HEK293 (cell line): ENCODE data around the gene EIF2AK2.
A peak's percentile ranks its signal among the peaks of the same experiment; 100 is the strongest.
"Not testable (repeated sequence)": the region's sequence is repeated elsewhere in the genome, so short reads cannot be mapped to it uniquely, and the experiment has no call there.

Experiments
- CTCF ChIA-PET: fragments of 350-600 bp; formaldehyde crosslinking; extraction: SDS; loops from one replicate; lab custom pipeline; 2021; ENCODE audit warnings: antibody characterized with exemption; lab: Yijun Ruan, JAX
- POLR2A ChIA-PET: fragments of 300-600 bp; formaldehyde crosslinking; extraction: SDS; loops from one replicate; lab custom pipeline; 2020; ENCODE audit warnings: antibody characterized with exemption, inconsistent platforms; lab: Yijun Ruan, JAX
- H3K27ac ChIP-seq: fragments of 200-500 bp; sonication (Bioruptor generic); 2 replicates; pipeline ENCODE4 v1.5.1; 2014; ENCODE audit warnings: low read depth, low read length, control low read depth, inconsistent platforms; ENCODE audit errors: extremely low read depth
- H3K36me3 ChIP-seq, 2 experiments: fragments of 200-500 bp in 1 of 2; sonication (Bioruptor generic) in 1 of 2; 1 replicate in 1 of 2; 2 replicates in 1 of 2; pipeline ENCODE4 v1.5.1; 2014 to 2017; ENCODE audit warnings: inconsistent platforms in 2 of 2, low read length in 2 of 2; ENCODE audit not compliant: control insufficient read depth in 2 of 2, insufficient read depth in 1 of 2
- H3K4me1 ChIP-seq: fragments of 200-500 bp; sonication (Bioruptor generic); 2 replicates; pipeline ENCODE4 v1.5.1; 2014; ENCODE audit warnings: mild to moderate bottlenecking, low read length, inconsistent platforms; ENCODE audit not compliant: control insufficient read depth, insufficient read depth
- H3K4me3 ChIP-seq: 2 replicates; pipeline ENCODE4 v1.5.1; 2011; ENCODE audit warnings: low read depth, mild to moderate bottlenecking, control low read depth, low read length, moderate library complexity
- H3K9me3 ChIP-seq: fragments of 200-500 bp; sonication (Bioruptor generic); 2 replicates; pipeline ENCODE4 v1.5.1; 2014; ENCODE audit warnings: low read depth, low read length, inconsistent platforms; ENCODE audit not compliant: control insufficient read depth, insufficient read depth
- MEIS1 ChIP-seq: sonication (generic); formaldehyde crosslinking; IDR thresholded peaks from 2 replicates; pipeline ENCODE4 v1.8.1; 2022; ENCODE audit warnings: missing genetic modification reagents, mild to moderate bottlenecking, borderline replicate concordance
- ZBTB44 ChIP-seq: fragments of 450-650 bp; IDR thresholded peaks from 2 replicates; pipeline ENCODE4 v1.5.1; 2018; ENCODE audit warnings: missing biosample characterization, mild to moderate bottlenecking, missing genetic modification characterization
- ZBTB8A ChIP-seq: fragments of 450-650 bp; formaldehyde crosslinking; IDR thresholded peaks from 2 replicates; pipeline ENCODE4 v1.5.1; 2016; ENCODE audit warnings: missing biosample characterization, missing genetic modification characterization
- ZFHX2 ChIP-seq: fragments of 450-650 bp; formaldehyde crosslinking; conservative IDR thresholded peaks from 2 replicates; pipeline ENCODE4 v1.5.1; 2016; ENCODE audit warnings: missing biosample characterization, missing genetic modification characterization
- ZNF26 ChIP-seq: fragments of 450-650 bp; formaldehyde crosslinking; IDR thresholded peaks from 2 replicates; pipeline ENCODE4 v1.5.1; 2016; ENCODE audit warnings: missing biosample characterization, missing genetic modification characterization
- ZNF274 ChIP-seq, 2 experiments: fragments of 200-500 bp in 1 of 2; fragments of 450-650 bp in 1 of 2; sonication (Bioruptor generic) in 1 of 2; formaldehyde crosslinking in 1 of 2; IDR thresholded peaks; 2 replicates each; pipeline versions ENCODE4 v1.5.1 to v1.6.1; 2014 to 2016; ENCODE audit warnings: borderline replicate concordance in 1 of 2, inconsistent platforms in 1 of 2, low read length in 1 of 2, missing biosample characterization in 1 of 2, missing genetic modification characterization in 1 of 2
- ZNF280C ChIP-seq: fragments of 450-650 bp; formaldehyde crosslinking; IDR thresholded peaks from 2 replicates; pipeline ENCODE4 v1.5.1; 2016; ENCODE audit warnings: missing biosample characterization, missing genetic modification characterization
- ZNF280D ChIP-seq: fragments of 450-650 bp; formaldehyde crosslinking; IDR thresholded peaks from 2 replicates; pipeline ENCODE4 v1.5.1; 2016; ENCODE audit warnings: missing biosample characterization, missing genetic modification characterization
- ZNF394 ChIP-seq: fragments of 450-650 bp; formaldehyde crosslinking; IDR thresholded peaks from 2 replicates; pipeline ENCODE4 v1.5.1; 2016; ENCODE audit warnings: missing biosample characterization, missing genetic modification characterization, mild to moderate bottlenecking, moderate library complexity, borderline replicate concordance
- ZNF510 ChIP-seq: fragments of 450-650 bp; formaldehyde crosslinking; IDR thresholded peaks from 2 replicates; pipeline ENCODE4 v1.5.1; 2018; ENCODE audit warnings: mild to moderate bottlenecking, missing genetic modification characterization, missing biosample characterization; ENCODE audit not compliant: insufficient replicate concordance
- ZNF544 ChIP-seq: fragments of 450-650 bp; formaldehyde crosslinking; IDR thresholded peaks from 2 replicates; pipeline ENCODE4 v1.5.0; 2017; ENCODE audit warnings: missing biosample characterization, missing genetic modification characterization
- ZNF548 ChIP-seq: fragments of 450-650 bp; formaldehyde crosslinking; IDR thresholded peaks from 2 replicates; pipeline ENCODE4 v1.5.1; 2016; ENCODE audit warnings: missing biosample characterization, missing genetic modification characterization
- ZNF776 ChIP-seq: fragments of 450-650 bp; formaldehyde crosslinking; IDR thresholded peaks from 2 replicates; pipeline ENCODE4 v1.5.0; 2017; ENCODE audit warnings: missing biosample characterization, missing genetic modification characterization, borderline replicate concordance
- TF ChIP-seq, protein P1 (sequence below): fragments of 450-650 bp; formaldehyde crosslinking; IDR thresholded peaks from 2 replicates; pipeline ENCODE4 v1.5.1; 2016; ENCODE audit warnings: missing biosample characterization, missing genetic modification characterization
- TF ChIP-seq, protein P2 (sequence below): fragments of 450-650 bp; formaldehyde crosslinking; IDR thresholded peaks from 2 replicates; pipeline ENCODE4 v1.5.1; 2016; ENCODE audit warnings: missing biosample characterization, missing genetic modification characterization

Gene EIF2AK2

GRCh38 chr2:37156857-37157714 is at the start of gene EIF2AK2 (continued):
- TF ChIP-seq, protein P1, sequence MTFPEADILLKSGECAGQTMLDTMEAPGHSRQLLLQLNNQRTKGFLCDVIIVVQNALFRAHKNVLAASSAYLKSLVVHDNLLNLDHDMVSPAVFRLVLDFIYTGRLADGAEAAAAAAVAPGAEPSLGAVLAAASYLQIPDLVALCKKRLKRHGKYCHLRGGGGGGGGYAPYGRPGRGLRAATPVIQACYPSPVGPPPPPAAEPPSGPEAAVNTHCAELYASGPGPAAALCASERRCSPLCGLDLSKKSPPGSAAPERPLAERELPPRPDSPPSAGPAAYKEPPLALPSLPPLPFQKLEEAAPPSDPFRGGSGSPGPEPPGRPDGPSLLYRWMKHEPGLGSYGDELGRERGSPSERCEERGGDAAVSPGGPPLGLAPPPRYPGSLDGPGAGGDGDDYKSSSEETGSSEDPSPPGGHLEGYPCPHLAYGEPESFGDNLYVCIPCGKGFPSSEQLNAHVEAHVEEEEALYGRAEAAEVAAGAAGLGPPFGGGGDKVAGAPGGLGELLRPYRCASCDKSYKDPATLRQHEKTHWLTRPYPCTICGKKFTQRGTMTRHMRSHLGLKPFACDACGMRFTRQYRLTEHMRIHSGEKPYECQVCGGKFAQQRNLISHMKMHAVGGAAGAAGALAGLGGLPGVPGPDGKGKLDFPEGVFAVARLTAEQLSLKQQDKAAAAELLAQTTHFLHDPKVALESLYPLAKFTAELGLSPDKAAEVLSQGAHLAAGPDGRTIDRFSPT (tag by site-specific recombination): peak; percentile 65
- TF ChIP-seq ZNF544 (tag by site-specific recombination) (no peak), ZBTB44 (tag by site-specific recombination) (no peak), ZBTB8A (0 out of 2 replicates have a peak, but pooled peaks have one; percentile 45), ZNF280C (tag by site-specific recombination) (no peak), ZFHX2 (peak; percentile 61), ZNF280D (no peak), ZNF776 (tag by site-specific recombination) (no peak), ZNF548 (tag by site-specific recombination) (no peak), ZNF510 (tag by site-specific recombination) (no peak)
- TF ChIP-seq, protein P2, sequence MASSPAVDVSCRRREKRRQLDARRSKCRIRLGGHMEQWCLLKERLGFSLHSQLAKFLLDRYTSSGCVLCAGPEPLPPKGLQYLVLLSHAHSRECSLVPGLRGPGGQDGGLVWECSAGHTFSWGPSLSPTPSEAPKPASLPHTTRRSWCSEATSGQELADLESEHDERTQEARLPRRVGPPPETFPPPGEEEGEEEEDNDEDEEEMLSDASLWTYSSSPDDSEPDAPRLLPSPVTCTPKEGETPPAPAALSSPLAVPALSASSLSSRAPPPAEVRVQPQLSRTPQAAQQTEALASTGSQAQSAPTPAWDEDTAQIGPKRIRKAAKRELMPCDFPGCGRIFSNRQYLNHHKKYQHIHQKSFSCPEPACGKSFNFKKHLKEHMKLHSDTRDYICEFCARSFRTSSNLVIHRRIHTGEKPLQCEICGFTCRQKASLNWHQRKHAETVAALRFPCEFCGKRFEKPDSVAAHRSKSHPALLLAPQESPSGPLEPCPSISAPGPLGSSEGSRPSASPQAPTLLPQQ (tag by site-specific recombination): no peak
- TF ChIP-seq, all 188 proteins: peak for 10

DNA sequence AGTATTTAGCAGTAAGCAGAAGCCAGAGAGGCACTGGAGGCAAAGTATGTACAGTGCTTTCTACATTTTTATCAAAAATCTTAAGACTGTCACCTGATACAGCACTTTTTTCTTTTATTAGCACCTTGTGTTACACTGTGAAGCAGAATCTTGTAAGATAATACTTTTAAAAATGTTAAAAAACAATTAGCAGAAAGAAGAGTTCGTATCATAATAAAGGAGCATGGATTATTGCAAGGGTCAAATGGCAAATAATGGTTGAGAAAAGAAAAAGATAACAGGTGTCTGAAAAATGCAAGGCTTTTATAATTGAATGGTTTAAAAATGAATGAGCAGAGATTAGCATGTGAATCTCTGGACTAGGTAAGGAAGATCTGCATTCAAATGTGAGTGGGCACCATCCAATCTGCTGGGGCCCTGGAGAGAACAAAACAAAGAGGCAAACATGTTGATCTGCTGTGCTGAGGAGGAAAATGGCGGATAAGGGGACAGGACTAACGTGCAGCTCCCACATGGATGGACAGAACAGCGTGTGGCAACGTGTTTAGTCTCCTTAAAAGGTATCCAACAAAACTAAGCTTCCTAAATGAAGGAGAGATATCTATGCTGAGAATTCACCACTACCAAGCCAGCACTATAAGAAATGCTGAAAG is 49.0 kb upstream of the EIF2AK2 start:
- Histone ChIP-seq H3K4me1 (no peaks in the 10 kb centered on the region), H3K27ac (no peak overlapping the region), H3K36me3 (peaks cover 86 to 96% of the 10 kb centered on the region in 2 experiments), H3K9me3 (0 out of 2 replicates have a peak, but pooled peaks cover 3% of the 10 kb centered on the region), H3K4me3 (no peak overlapping the region)
- POLR2A ChIA-PET: no interaction called here
- TF ChIP-seq ZNF274 (IDR thresholded peaks at IDR 0.05; ENCODE audit: low read length) (no peak), ZNF274 (tag by site-specific recombination; IDR thresholded peaks at IDR 0.05; ENCODE audit: borderline replicate concordance) (no peak), MEIS1 (no peak), ZNF26 (tag by site-specific recombination) (0 out of 2 replicates have a peak, but pooled peaks have one; percentile 28), ZNF394 (tag by site-specific recombination) (no peak)
- CTCF ChIA-PET: no interaction called here

DNA sequence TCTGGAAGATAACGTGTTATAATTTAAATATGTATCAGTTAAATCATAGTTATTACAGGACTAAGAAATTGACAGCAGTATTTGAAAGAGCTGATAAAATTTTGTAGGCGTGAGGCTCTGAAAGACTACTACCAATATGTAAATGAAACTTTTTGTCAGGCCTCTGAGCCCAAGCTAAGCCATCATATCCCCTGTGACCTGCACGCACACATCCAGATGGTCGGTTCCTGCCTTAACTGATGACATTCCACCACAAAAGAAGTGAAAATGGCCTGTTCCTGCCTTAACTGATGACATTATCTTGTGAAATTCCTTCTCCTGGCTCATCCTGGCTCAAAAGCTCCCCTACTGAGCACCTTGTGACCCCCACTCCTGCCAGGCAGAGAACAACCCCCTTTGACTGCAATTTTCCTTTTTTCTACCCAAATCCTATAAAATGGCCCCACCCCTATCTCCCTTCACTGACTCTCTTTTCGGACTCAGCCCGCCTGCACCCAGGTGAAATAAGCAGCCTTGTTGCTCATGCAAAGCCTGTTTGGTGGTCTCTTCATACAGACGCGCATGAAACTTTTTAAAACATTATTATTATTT is 48.4 kb upstream of the EIF2AK2 start:
- H3K27ac ChIP-seq, H3K4me3 ChIP-seq, H3K4me1 ChIP-seq, POLR2A ChIA-PET, H3K9me3 ChIP-seq: not testable (repeated sequence)
- CTCF ChIA-PET: interaction anchor here (0.9 kb wide), 1 partner anchor 36 kb away, joined by 4 read pairs; no protein-coding TSS in a partner anchor
- peaks cover 83 to 96% of the 10 kb centered on the region in 2 experiments for H3K36me3 ChIP-seq
